Measurements from ENCODE around the gene ST6GALNAC2.
A peak's percentile ranks its signal among the peaks of the same experiment; 100 is the strongest.

The ST6GALNAC2 gene

GRCh38 chr17:76585649-76586593 lies at the start of gene ST6GALNAC2:
Gene ST6GALNAC2, minus strand, starts transcription at chr17:76585860. Its CDS starts 52 bp downstream, at chr17:76585808.
- H3K4me3 ChIP-seq (ENCODE audit: low read depth, low read length): no peak within 1 kb of the TSS

GRCh38 chr17:76635039-76635438 lies 49.4 kb upstream of the ST6GALNAC2 start:
- TF ChIP-seq CTCF (IDR thresholded peaks at IDR 0.05; ENCODE audit: borderline replicate concordance, insufficient read depth, low read depth, low read length): no peak
- no peak overlapping the region for H3K4me3 ChIP-seq (ENCODE audit: low read depth, low read length)

More at GRCh38 chr17:76585649-76586593, at the start of gene ST6GALNAC2:
- peak; percentile 40 for TF ChIP-seq CTCF (IDR thresholded peaks at IDR 0.05; ENCODE audit: borderline replicate concordance, insufficient read depth, low read depth, low read length)

- H3K4me3 ChIP-seq (ENCODE audit: low read depth, low read length): no peak overlapping the region
- TF ChIP-seq CTCF (IDR thresholded peaks at IDR 0.05; ENCODE audit: borderline replicate concordance, insufficient read depth, low read depth, low read length): no peak
Measured at GRCh38 chr17:76633628-76634328, 48.1 kb upstream of the ST6GALNAC2 start.

GRCh38 chr17:76631821-76632565 lies 46.3 kb upstream of the ST6GALNAC2 start:
- no peak for TF ChIP-seq CTCF (IDR thresholded peaks at IDR 0.05; ENCODE audit: borderline replicate concordance, insufficient read depth, low read depth, low read length)
- H3K4me3 ChIP-seq (ENCODE audit: low read depth, low read length): no peak overlapping the region

GRCh38 chr17:76630151-76630550 lies 44.5 kb upstream of the ST6GALNAC2 start:
- TF ChIP-seq CTCF (IDR thresholded peaks at IDR 0.05; ENCODE audit: borderline replicate concordance, insufficient read depth, low read depth, low read length): no peak

GRCh38 chr17:76627510-76627909 lies 41.9 kb upstream of the ST6GALNAC2 start:
- H3K4me3 ChIP-seq (ENCODE audit: low read depth, low read length): no peak overlapping the region
- TF ChIP-seq CTCF (IDR thresholded peaks at IDR 0.05; ENCODE audit: borderline replicate concordance, insufficient read depth, low read depth, low read length): no peak

More at GRCh38 chr17:76630151-76630550, 44.5 kb upstream of the ST6GALNAC2 start:
- H3K4me3 ChIP-seq (ENCODE audit: low read depth, low read length): no peak overlapping the region
